HCT116 (cell line): ENCODE measurements around the gene SH3RF2.

Experiments
- POLR2A ChIP-seq: IDR thresholded peaks from 2 replicates; pipeline ENCODE4 v1.7.0; 2011; ENCODE audit warnings: borderline replicate concordance; ENCODE audit not compliant: insufficient read depth, insufficient read length; ENCODE audit errors: extremely low read depth
- RAD21 ChIP-seq: IDR thresholded peaks from 2 replicates; pipeline ENCODE4 v1.6.1; 2012; ENCODE audit warnings: low read depth, mild to moderate bottlenecking

- TF ChIP-seq POLR2A (no peak), RAD21 (no peak)
These were observed 87.7 kb downstream of the SH3RF2 start for GRCh38 chr5:146024034-146024433.
